LNCaP clone FGC (cell line): ENCODE measurements around the gene MZB1.
"Not testable (repeated sequence)": the region's sequence is repeated elsewhere in the genome, so short reads cannot be mapped to it uniquely, and the experiment has no call there.

Experiments
- DNase-seq: peaks from one replicate; pipeline ENCODE4 v3.0.0-alpha.2; 2011; ENCODE audit warnings: low read depth
- H3K4me3 ChIP-seq: 2 replicates; pipeline ENCODE4 v1.5.1; 2011; ENCODE audit warnings: mild to moderate bottlenecking, low read depth, low read length, control low read depth
- CTCF ChIP-seq: IDR thresholded peaks from 2 replicates; pipeline ENCODE4 v1.5.1; 2012; ENCODE audit warnings: mild to moderate bottlenecking; ENCODE audit not compliant: control insufficient read depth, insufficient read depth; ENCODE audit errors: extremely low read depth

The MZB1 gene

DNA sequence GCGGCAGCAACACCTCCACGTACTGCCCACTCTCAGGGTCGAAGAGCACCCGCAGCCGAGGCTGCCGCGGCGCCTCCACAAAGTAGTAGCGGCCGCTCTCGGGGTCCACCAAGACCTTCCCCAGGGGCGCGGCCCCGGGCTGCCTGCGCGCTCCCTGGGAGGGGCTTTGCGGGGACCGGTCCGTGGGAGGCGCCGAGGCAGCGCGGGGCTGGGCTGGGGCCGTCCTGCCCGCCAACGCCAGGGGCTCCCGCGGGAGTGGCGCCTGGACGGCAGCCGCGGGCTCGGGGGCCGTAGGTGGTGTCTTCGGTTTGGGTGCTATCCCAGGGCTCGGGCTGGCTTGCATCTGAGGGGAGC is 2.6 kb upstream of the MZB1 start:
- H3K4me3 ChIP-seq = no peak overlapping the region
- no peak for TF ChIP-seq CTCF
- no peak for DNase-seq

DNA sequence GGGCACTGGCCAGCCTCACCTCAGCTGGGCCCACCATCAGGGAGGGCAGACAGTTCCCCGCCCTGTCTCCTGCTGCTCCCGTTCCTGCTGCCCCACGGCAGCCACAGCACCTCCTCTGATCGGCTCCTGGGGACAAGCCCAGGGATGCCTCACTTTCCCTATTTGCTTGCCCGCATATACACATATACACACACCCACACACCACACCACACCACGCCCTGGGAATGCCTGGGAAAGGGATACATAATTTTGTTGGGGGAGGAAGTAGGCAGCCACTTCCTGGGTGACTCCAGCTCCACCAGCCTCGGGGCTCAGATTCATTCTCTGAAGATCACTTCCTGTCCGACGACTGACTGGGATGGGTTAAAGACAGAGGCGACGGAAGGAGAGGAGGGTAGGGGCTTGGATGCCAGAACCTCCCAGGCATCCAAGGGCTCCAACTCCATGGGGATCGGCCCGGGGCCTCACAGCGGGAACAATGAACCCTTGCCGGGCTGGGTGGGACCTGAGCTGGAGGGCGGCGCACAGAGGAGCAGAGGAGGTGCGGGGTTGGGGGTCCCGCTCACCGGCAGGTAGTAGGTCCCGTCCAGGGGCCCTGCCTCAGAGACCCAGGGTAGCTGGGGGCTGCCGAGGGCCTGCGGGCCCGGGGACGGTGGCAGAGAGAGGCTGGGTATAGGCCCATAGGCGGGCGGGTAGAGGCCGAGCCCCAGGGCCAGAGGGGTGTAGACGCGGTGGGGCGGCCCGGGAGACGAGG is 2.0 kb upstream of the MZB1 start:
- no peak overlapping the region for H3K4me3 ChIP-seq
- no peak for DNase-seq
- TF ChIP-seq CTCF = no peak

- no peak for DNase-seq
- TF ChIP-seq CTCF = no peak
- H3K4me3 ChIP-seq = no peak overlapping the region
These were observed 1.2 kb upstream of the MZB1 start for GRCh38 chr5:139390639-139391569.

GRCh38 chr5:139388198-139388821 is 1.4 kb downstream of the MZB1 start:
- H3K4me3 ChIP-seq = peak overlapping the region; percentile 64
- TF ChIP-seq CTCF = no peak
- DNase-seq = peak; percentile 72

DNA sequence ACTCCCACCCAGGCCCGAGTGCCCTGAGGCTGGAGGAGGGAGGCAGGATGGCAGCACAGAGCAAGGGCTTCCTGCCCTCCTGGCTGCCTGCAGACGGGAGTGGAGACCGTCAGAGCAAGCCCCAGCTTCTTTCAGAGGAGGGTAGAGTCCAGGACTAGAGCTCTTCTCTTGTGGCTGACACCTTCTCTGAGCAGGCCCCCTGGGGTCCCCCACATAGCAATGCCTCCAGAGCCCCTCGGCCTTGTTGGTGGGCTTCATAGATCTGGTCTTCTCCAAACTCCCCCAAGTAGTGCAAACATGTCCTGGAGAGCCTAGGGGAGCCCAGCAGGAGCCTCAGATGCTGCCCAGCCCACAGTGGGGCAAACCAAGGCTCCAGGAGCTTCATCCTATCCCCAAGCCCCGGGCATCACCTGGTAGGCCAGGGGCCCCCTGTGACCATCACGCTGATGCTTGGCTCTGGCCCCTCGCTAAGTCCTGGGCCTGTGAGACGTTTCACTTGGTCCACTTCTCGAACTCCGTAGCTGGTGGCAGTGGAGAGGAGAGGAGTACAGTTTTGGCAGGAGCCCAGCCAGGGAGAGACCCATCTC is 2.0 kb downstream of the MZB1 start:
- H3K4me3 ChIP-seq = peak overlapping the region; percentile 64
- DNase-seq = no peak

DNA sequence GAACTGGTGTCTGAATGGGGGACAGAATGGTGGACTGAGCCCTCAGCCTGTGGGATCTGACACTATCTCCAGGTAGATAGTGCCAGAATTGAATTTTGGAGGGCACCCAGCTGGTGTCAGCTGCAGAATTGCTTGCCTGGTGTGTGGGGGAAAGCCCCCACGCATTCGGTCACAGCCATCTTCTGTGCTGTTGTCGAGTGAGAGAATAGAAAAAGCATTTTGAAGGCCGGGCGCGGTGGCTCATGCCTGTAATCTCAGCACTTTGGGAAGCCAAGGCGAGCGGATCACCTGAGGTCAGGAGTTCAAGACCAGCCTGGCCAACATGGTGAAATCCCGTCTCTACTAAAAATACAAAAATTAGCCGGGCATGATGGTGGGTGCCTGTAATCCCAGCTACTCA is 2.8 kb downstream of the MZB1 start:
- not testable (repeated sequence) for DNase-seq

More for the DNA sequence above, 2.0 kb downstream of the MZB1 start:
- TF ChIP-seq CTCF = no peak

GRCh38 chr5:139386050-139386438 is 3.7 kb downstream of the MZB1 start:
- no peak for TF ChIP-seq CTCF
- no peak for DNase-seq
- H3K4me3 ChIP-seq = no peak overlapping the region

More for the DNA sequence above, 2.8 kb downstream of the MZB1 start:
- H3K4me3 ChIP-seq = not testable (repeated sequence)
